ENCODE results near the gene FAM3D.

Gene FAM3D

GRCh38 chr3:58603606-58604005 is 63.0 kb downstream of the FAM3D start:
- Histone ChIP-seq H4K20me1 (ENCODE audit: insufficient read depth) (no peaks in the 10 kb centered on the region), H3K4me2 (no peak overlapping the region), H3K4me3 (IDR thresholded peaks at IDR 0.05; ENCODE audit: insufficient read depth, low read depth, low read length) (no peak overlapping the region), H3K9ac (no peak overlapping the region), H3K36me3 (ENCODE audit: insufficient read depth) (no peaks in the 10 kb centered on the region), H3K79me2 (ENCODE audit: insufficient read depth, low read depth) (no peaks in the 10 kb centered on the region), H2AFZ (ENCODE audit: low read depth) (no peak overlapping the region), H3K4me1 (ENCODE audit: low read depth, poor library complexity, severe bottlenecking) (peaks cover 19% of the 10 kb centered on the region), H3K27me3 (ENCODE audit: insufficient read depth, low read depth) (no peaks in the 10 kb centered on the region), H3K27ac (no peak overlapping the region)
- TF ChIP-seq, protein P1, sequence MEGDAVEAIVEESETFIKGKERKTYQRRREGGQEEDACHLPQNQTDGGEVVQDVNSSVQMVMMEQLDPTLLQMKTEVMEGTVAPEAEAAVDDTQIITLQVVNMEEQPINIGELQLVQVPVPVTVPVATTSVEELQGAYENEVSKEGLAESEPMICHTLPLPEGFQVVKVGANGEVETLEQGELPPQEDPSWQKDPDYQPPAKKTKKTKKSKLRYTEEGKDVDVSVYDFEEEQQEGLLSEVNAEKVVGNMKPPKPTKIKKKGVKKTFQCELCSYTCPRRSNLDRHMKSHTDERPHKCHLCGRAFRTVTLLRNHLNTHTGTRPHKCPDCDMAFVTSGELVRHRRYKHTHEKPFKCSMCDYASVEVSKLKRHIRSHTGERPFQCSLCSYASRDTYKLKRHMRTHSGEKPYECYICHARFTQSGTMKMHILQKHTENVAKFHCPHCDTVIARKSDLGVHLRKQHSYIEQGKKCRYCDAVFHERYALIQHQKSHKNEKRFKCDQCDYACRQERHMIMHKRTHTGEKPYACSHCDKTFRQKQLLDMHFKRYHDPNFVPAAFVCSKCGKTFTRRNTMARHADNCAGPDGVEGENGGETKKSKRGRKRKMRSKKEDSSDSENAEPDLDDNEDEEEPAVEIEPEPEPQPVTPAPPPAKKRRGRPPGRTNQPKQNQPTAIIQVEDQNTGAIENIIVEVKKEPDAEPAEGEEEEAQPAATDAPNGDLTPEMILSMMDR (conservative IDR thresholded peaks at IDR 0.05; ENCODE audit: low read depth, low read length) = no peak

DNA sequence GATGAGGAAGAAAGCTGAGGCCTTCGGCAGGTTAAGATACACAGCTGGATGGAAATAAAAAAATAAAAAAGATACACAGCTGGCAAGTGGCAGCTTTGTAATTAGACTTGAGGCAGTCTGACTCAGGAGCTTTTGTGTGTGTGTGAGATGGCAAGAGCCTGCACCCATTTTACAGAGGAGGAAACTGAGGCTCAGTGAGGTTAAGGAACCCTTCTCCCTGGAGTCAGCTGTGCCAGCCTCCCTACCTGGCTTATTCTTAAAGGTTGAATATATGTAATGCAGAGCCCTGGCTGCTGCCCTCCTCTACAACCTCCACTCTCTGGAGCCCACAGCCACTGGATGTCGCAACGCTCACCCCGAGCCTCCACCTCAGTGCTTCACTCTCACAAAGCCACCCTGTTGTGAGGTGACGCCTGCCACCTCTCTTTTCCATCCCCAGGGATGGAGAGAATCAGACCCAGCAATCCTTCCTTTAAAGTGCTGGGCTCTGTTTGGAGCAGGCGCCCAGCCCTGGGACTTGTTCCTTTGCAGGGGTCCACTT is 68.7 kb downstream of the FAM3D start:
- Histone ChIP-seq H4K20me1 (ENCODE audit: insufficient read depth) (no peaks in the 10 kb centered on the region), H3K4me2 (no peak overlapping the region), H3K4me3 (IDR thresholded peaks at IDR 0.05; ENCODE audit: insufficient read depth, low read depth, low read length) (no peak overlapping the region), H3K36me3 (ENCODE audit: insufficient read depth) (no peaks in the 10 kb centered on the region), H3K79me2 (ENCODE audit: insufficient read depth, low read depth) (no peaks in the 10 kb centered on the region), H3K27ac (no peak overlapping the region), H3K4me1 (ENCODE audit: low read depth, poor library complexity, severe bottlenecking) (no peaks in the 10 kb centered on the region), H3K9ac (no peak overlapping the region), H3K27me3 (ENCODE audit: insufficient read depth, low read depth) (no peaks in the 10 kb centered on the region), H2AFZ (ENCODE audit: low read depth) (no peak overlapping the region)
- TF ChIP-seq, protein P1 (conservative IDR thresholded peaks at IDR 0.05; ENCODE audit: low read depth, low read length) = no peak

DNA sequence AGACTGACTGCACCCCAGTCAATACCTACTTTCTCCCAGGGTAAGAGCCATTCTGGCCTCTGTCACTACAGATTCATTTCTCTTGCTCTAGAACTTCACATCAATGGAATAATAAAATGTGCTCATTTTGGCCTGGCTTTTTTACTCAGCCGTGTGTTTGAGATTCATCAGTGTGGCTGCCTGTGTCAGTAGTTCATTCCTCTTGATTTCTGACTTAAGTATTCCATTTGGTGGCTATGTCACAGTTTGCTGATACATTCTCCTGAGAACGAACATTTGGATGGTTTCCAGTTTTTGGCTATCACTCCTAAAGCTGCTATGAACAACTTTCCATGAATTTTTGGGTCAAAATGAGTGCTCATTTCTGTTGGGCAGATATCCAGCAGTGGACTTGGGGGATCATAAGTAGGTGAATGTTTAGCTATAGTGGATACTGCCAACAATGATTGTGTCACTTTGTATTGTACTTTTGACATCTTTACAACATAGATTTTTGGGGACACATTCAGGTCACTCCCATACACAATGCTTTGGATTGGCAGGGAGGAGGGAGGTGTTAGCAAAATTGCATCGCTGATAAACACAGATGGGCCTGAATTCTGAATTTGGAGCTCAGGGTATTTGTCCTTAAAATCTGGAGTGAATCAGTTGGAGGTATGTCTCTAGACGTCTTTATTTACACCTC is 69.6 kb downstream of the FAM3D start:
- no peak overlapping the region for H3K4me2 ChIP-seq
- H2AFZ ChIP-seq (ENCODE audit: low read depth) = no peak overlapping the region
- no peak overlapping the region for H3K9ac ChIP-seq
- TF ChIP-seq, protein P1 (conservative IDR thresholded peaks at IDR 0.05; ENCODE audit: low read depth, low read length) = no peak
- H3K4me3 ChIP-seq (IDR thresholded peaks at IDR 0.05; ENCODE audit: insufficient read depth, low read depth, low read length) = no peak overlapping the region
- no peaks in the 10 kb centered on the region for H3K79me2 ChIP-seq (ENCODE audit: insufficient read depth, low read depth)
- no peaks in the 10 kb centered on the region for H4K20me1 ChIP-seq (ENCODE audit: insufficient read depth)
- H3K4me1 ChIP-seq (ENCODE audit: low read depth, poor library complexity, severe bottlenecking) = no peaks in the 10 kb centered on the region
- H3K27me3 ChIP-seq (ENCODE audit: insufficient read depth, low read depth) = no peaks in the 10 kb centered on the region
- H3K36me3 ChIP-seq (ENCODE audit: insufficient read depth) = no peaks in the 10 kb centered on the region
- H3K27ac ChIP-seq = no peak overlapping the region

DNA sequence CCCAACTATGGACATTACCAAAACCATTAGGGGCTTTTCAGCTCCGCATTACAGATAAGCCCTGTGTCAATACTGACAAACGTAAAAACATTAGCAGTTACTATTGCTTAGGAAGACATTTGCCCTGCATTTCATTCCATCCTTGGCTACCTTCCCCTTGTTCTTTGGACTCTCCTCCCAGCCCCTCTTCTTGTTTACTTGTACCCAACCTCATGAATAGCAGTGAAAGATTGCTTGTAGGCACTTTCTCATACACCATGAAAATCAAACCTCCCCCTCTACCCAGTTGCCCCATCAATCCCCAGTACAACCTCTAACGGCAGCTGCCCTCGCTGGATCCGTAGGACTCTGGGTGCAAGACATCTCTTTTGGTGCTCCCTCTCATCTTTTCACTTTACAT is 72.5 kb downstream of the FAM3D start:
- Histone ChIP-seq H3K36me3 (ENCODE audit: insufficient read depth) (no peaks in the 10 kb centered on the region), H2AFZ (ENCODE audit: low read depth) (no peak overlapping the region), H3K27me3 (ENCODE audit: insufficient read depth, low read depth) (no peaks in the 10 kb centered on the region), H3K4me1 (ENCODE audit: low read depth, poor library complexity, severe bottlenecking) (no peaks in the 10 kb centered on the region), H3K9ac (no peak overlapping the region), H4K20me1 (ENCODE audit: insufficient read depth) (no peaks in the 10 kb centered on the region), H3K79me2 (ENCODE audit: insufficient read depth, low read depth) (no peaks in the 10 kb centered on the region), H3K27ac (no peak overlapping the region), H3K4me3 (IDR thresholded peaks at IDR 0.05; ENCODE audit: insufficient read depth, low read depth, low read length) (no peak overlapping the region), H3K4me2 (no peak overlapping the region)
- TF ChIP-seq, protein P1 (conservative IDR thresholded peaks at IDR 0.05; ENCODE audit: low read depth, low read length) = no peak
